Liver (tissue), 9 donors: ENCODE measurements around the gene VIL1. TPM values are rescaled to one million over a fixed set of nuclear protein-coding genes. Genes with fewer than 3 reads are reported as not detected.

Experiments used
- DNase-seq: peaks from one replicate; pipeline ENCODE4 v3.0.0-alpha.2; 2017; ENCODE audit warnings: low spot score
- H3K27ac ChIP-seq, 2 donors: one replicate each; pipeline ENCODE4 v1.7.0; 2013; ENCODE audit warnings: inconsistent platforms in 2 of 2, low read length in 2 of 2, control low read depth in 1 of 2, low read depth in 1 of 2, mild to moderate bottlenecking in 1 of 2
- H3K27me3 ChIP-seq, 4 donors: one replicate each; pipeline versions ENCODE4 v1.6.1 to v1.7.0; 2013; ENCODE audit warnings: low read length in 3 of 4, inconsistent platforms in 1 of 4, mild to moderate bottlenecking in 1 of 4, moderate library complexity in 1 of 4; ENCODE audit not compliant: control insufficient read depth in 4 of 4, insufficient read depth in 4 of 4
- H3K36me3 ChIP-seq, 4 donors: one replicate each; pipeline versions ENCODE4 v1.6.1 to v1.7.0; 2013; ENCODE audit warnings: low read length in 3 of 4, mild to moderate bottlenecking in 3 of 4, low read depth in 1 of 4, moderate library complexity in 1 of 4; ENCODE audit not compliant: control insufficient read depth in 4 of 4, insufficient read depth in 3 of 4
- H3K4me1 ChIP-seq, 4 donors: one replicate each; pipeline versions ENCODE4 v1.6.1 to v1.7.0; 2013; ENCODE audit warnings: low read length in 3 of 4, mild to moderate bottlenecking in 3 of 4, moderate library complexity in 1 of 4; ENCODE audit not compliant: control insufficient read depth in 4 of 4, insufficient read depth in 4 of 4
- H3K4me3 ChIP-seq, 3 donors: one replicate each; pipeline versions ENCODE4 v1.6.1 to v1.7.0; 2013; ENCODE audit warnings: low read length in 3 of 3, control low read depth in 1 of 3, low read depth in 1 of 3, mild to moderate bottlenecking in 1 of 3
- H3K9ac ChIP-seq, 2 donors: one replicate each; pipeline ENCODE4 v1.7.0; 2013; ENCODE audit warnings: low read length in 2 of 2, mild to moderate bottlenecking in 2 of 2, moderate library complexity in 2 of 2, control low read depth in 1 of 2, low read depth in 1 of 2
- H3K9me3 ChIP-seq, 4 donors: one replicate each; pipeline versions ENCODE4 v1.6.1 to v1.7.0; 2013; ENCODE audit warnings: low read length in 3 of 4; ENCODE audit not compliant: control insufficient read depth in 4 of 4
- EGR1 ChIP-seq, 2 donors: IDR thresholded peaks; 2 replicates each; pipeline ENCODE4 v1.6.1; 2016 to 2018; ENCODE audit warnings: antibody characterized with exemption in 2 of 2, low read depth in 2 of 2
- FOXA2 ChIP-seq: IDR thresholded peaks from 2 replicates; pipeline ENCODE4 v1.6.1; 2016; ENCODE audit warnings: antibody characterized with exemption
- GABPA ChIP-seq, 2 donors: IDR thresholded peaks in 1 of 2; conservative IDR thresholded peaks in 1 of 2; 2 replicates each; pipeline ENCODE4 v1.6.1; 2016; ENCODE audit warnings: antibody characterized with exemption in 2 of 2, mild to moderate bottlenecking in 1 of 2, moderate library complexity in 1 of 2
- HNF4A ChIP-seq, 2 donors: conservative IDR thresholded peaks; 2 replicates each; pipeline ENCODE4 v1.6.1; 2016; ENCODE audit warnings: antibody characterized with exemption in 2 of 2, mild to moderate bottlenecking in 2 of 2
- JUND ChIP-seq, 2 donors: IDR thresholded peaks; 2 replicates each; pipeline ENCODE4 v1.6.1; 2016; ENCODE audit warnings: antibody characterized with exemption in 2 of 2
- RAD21 ChIP-seq, 2 donors: IDR thresholded peaks; 2 replicates each; pipeline ENCODE4 v1.6.1; 2016; ENCODE audit warnings: antibody characterized with exemption in 2 of 2, mild to moderate bottlenecking in 2 of 2
- TAF1 ChIP-seq: conservative IDR thresholded peaks from 2 replicates; pipeline ENCODE4 v1.6.1; 2016; ENCODE audit warnings: antibody characterized with exemption, mild to moderate bottlenecking
- YY1 ChIP-seq: IDR thresholded peaks from 2 replicates; pipeline ENCODE4 v1.6.1; 2016; ENCODE audit warnings: antibody characterized with exemption, mild to moderate bottlenecking
- WGBS: extraction: QIAGEN DNeasy Blood & Tissue Kit; methylation state at CpG from one replicate; pipeline ENCODE4 v1.1.7; 2013; 5-methylcytosine and 5-hydroxymethylcytosine counted together
- polyA plus RNA-seq, 2 donors: library from polyadenylated mRNA; stranded (reverse) in 1 of 2; unstranded in 1 of 2; fragments of 200-250 nt in 1 of 2; fragments of >200 nt in 1 of 2; fragmentation: Nextera tagmentation in 1 of 2; extraction: Ambion mirVana in 1 of 2; gene quantifications; one replicate each; pipeline versions ENCODE4 v1.2.1 to v1.2.3, GENCODE V29; 2013 to 2015
- total RNA-seq, 2 donors: library from RNA; depleted of rRNA; stranded (reverse); fragments of >200 nt; gene quantifications; one replicate each; pipeline ENCODE4 v1.2.3, GENCODE V29; 2014
- TF ChIP-seq, protein P1 (sequence below): fragments of 150-350 bp; IDR thresholded peaks from 2 replicates; pipeline ENCODE4 v1.5.1; 2017; ENCODE audit warnings: improper control_type of control experiment, low read depth, low read length; ENCODE audit not compliant: missing input control
- TF ChIP-seq, protein P2 (sequence below): IDR thresholded peaks from 2 replicates; pipeline ENCODE4 v1.6.1; 2016; ENCODE audit warnings: antibody characterized with exemption, mild to moderate bottlenecking
- TF ChIP-seq, protein P3 (sequence below): IDR thresholded peaks from 2 replicates; pipeline ENCODE4 v1.6.1; 2016; ENCODE audit warnings: antibody characterized with exemption
- TF ChIP-seq, protein P4 (sequence below): IDR thresholded peaks from 2 replicates; pipeline ENCODE4 v1.6.1; 2016; ENCODE audit warnings: antibody characterized with exemption
- donor health status: healthy.
- donor health status: healthy.
- donor health status: healthy.
- donor health status: healthy.
- donor health status: healthy.

Gene VIL1
- total and polyA plus RNA-seq, 4 donors = 16.4 to 72.0 (median 31.6) TPM

DNA sequence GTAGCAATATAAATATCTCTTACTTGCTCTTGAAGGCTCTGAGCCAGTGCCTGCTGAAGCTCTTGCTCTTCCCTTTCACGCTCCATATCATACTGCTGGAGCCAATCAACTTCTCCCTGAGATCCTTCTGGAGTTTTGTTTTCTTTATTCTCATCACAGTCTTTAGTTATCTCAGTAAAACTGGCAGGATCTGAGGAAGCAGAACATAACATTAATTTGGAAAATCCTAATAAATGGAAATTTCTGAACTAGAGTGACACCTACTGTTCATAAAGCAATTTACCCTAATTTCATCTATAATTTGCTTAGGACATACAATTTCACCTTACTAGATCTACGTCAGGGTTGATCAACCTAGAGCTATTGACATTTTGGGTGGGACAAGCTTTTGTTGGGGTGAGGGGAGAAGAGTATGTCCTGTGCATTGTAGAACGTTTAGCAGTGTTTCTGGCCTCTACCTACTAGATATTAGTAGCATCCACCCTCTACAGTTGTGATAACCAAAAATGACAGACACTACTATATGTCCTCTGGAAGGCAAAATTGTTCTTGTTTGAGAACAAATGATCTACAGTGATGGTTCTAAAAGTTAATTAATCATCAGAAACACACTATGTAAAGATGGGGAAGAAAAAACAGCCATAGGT is 47.2 kb downstream of the VIL1 start:
- TF ChIP-seq, protein P1, sequence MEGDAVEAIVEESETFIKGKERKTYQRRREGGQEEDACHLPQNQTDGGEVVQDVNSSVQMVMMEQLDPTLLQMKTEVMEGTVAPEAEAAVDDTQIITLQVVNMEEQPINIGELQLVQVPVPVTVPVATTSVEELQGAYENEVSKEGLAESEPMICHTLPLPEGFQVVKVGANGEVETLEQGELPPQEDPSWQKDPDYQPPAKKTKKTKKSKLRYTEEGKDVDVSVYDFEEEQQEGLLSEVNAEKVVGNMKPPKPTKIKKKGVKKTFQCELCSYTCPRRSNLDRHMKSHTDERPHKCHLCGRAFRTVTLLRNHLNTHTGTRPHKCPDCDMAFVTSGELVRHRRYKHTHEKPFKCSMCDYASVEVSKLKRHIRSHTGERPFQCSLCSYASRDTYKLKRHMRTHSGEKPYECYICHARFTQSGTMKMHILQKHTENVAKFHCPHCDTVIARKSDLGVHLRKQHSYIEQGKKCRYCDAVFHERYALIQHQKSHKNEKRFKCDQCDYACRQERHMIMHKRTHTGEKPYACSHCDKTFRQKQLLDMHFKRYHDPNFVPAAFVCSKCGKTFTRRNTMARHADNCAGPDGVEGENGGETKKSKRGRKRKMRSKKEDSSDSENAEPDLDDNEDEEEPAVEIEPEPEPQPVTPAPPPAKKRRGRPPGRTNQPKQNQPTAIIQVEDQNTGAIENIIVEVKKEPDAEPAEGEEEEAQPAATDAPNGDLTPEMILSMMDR = peak; percentile 48
- TF ChIP-seq, protein P2, sequence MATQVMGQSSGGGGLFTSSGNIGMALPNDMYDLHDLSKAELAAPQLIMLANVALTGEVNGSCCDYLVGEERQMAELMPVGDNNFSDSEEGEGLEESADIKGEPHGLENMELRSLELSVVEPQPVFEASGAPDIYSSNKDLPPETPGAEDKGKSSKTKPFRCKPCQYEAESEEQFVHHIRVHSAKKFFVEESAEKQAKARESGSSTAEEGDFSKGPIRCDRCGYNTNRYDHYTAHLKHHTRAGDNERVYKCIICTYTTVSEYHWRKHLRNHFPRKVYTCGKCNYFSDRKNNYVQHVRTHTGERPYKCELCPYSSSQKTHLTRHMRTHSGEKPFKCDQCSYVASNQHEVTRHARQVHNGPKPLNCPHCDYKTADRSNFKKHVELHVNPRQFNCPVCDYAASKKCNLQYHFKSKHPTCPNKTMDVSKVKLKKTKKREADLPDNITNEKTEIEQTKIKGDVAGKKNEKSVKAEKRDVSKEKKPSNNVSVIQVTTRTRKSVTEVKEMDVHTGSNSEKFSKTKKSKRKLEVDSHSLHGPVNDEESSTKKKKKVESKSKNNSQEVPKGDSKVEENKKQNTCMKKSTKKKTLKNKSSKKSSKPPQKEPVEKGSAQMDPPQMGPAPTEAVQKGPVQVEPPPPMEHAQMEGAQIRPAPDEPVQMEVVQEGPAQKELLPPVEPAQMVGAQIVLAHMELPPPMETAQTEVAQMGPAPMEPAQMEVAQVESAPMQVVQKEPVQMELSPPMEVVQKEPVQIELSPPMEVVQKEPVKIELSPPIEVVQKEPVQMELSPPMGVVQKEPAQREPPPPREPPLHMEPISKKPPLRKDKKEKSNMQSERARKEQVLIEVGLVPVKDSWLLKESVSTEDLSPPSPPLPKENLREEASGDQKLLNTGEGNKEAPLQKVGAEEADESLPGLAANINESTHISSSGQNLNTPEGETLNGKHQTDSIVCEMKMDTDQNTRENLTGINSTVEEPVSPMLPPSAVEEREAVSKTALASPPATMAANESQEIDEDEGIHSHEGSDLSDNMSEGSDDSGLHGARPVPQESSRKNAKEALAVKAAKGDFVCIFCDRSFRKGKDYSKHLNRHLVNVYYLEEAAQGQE = no peak
- TF ChIP-seq HNF4A (conservative IDR thresholded peaks at IDR 0.05) (no peak), RAD21 (IDR thresholded peaks at IDR 0.05) (peak; percentile 81 to 83)
- Histone ChIP-seq H3K4me1 (no peaks in the 10 kb centered on the region), H3K27ac (no peak overlapping the region), H3K4me3 (no peak overlapping the region), H3K9me3 (no peaks in the 10 kb centered on the region), H3K27me3 (no peaks in the 10 kb centered on the region), H3K36me3 (peaks cover 6 to 7% (median 6%) of the 10 kb centered on the region in 4 donors), H3K9ac (no peak overlapping the region)
- no peak for DNase-seq
- WGBS = 31% methylated on average over 3 of the region's 3 CpGs

DNA sequence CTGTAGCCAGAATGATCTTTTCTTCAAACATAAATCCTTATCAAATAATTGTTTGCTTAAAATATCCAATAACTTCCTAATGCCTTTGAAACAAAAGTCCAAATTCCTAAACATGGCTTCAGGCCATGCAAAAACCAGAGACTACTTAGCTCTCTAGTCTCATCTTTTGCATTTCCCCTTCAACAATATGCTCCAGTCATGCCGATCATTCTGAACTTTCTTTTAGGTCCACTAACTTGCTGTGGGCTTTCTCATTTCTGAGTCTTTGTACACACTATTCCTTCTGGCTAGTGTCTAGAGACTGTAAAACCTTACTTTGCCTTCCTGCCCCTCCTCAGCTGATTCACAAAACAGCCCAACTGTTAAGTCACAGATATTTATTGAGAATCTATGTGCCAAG is 51.5 kb downstream of the VIL1 start:
- Histone ChIP-seq H3K27ac (no peak overlapping the region), H3K36me3 (peaks cover 4 to 16% (median 9%) of the 10 kb centered on the region in 4 donors), H3K27me3 (no peaks in the 10 kb centered on the region), H3K4me1 (no peaks in the 10 kb centered on the region), H3K9me3 (no peaks in the 10 kb centered on the region), H3K9ac (no peak overlapping the region), H3K4me3 (no peak overlapping the region)
- TF ChIP-seq, protein P3, sequence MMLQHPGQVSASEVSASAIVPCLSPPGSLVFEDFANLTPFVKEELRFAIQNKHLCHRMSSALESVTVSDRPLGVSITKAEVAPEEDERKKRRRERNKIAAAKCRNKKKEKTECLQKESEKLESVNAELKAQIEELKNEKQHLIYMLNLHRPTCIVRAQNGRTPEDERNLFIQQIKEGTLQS = no peak
- TF ChIP-seq HNF4A (conservative IDR thresholded peaks at IDR 0.05) = no peak
- TF ChIP-seq JUND (IDR thresholded peaks at IDR 0.05) = no peak
- TF ChIP-seq FOXA2 = no peak
- no peak for TF ChIP-seq TAF1
- no peak for TF ChIP-seq EGR1 (IDR thresholded peaks at IDR 0.05; ENCODE audit: low read depth in 2 of 2)
- no peak for TF ChIP-seq YY1
- no peak for TF ChIP-seq GABPA (IDR thresholded peaks at IDR 0.05 in 1 of 2, conservative IDR thresholded peaks at IDR 0.05 in 1 of 2)
- TF ChIP-seq, protein P4, sequence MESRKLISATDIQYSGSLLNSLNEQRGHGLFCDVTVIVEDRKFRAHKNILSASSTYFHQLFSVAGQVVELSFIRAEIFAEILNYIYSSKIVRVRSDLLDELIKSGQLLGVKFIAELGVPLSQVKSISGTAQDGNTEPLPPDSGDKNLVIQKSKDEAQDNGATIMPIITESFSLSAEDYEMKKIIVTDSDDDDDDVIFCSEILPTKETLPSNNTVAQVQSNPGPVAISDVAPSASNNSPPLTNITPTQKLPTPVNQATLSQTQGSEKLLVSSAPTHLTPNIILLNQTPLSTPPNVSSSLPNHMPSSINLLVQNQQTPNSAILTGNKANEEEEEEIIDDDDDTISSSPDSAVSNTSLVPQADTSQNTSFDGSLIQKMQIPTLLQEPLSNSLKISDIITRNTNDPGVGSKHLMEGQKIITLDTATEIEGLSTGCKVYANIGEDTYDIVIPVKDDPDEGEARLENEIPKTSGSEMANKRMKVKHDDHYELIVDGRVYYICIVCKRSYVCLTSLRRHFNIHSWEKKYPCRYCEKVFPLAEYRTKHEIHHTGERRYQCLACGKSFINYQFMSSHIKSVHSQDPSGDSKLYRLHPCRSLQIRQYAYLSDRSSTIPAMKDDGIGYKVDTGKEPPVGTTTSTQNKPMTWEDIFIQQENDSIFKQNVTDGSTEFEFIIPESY = no peak
- 0% methylated on average over 1 of the region's 1 CpG for WGBS
- no peak for DNase-seq
